GM06990 (cell line): Measurements from ENCODE around the gene BMP7.

Source experiments
- DNase-seq: peaks from one replicate; pipeline ENCODE4 v3.0.0-alpha.2; 2011; ENCODE audit not compliant: insufficient read length; ENCODE audit errors: extremely low read depth
- H3K27me3 ChIP-seq: replicated peaks from 2 replicates; pipeline ENCODE4 v1.6.0; 2011; ENCODE audit warnings: low read length; ENCODE audit not compliant: control insufficient read depth, insufficient read depth
- H3K36me3 ChIP-seq: 2 replicates; pipeline ENCODE4 v1.5.1; 2011; ENCODE audit warnings: low read length; ENCODE audit not compliant: control insufficient read depth, insufficient read depth
- H3K4me3 ChIP-seq: replicated peaks from 2 replicates; pipeline ENCODE4 v1.5.1; 2011; ENCODE audit warnings: low read depth, mild to moderate bottlenecking, control low read depth, low read length
- TF ChIP-seq, protein P1 (sequence below): IDR thresholded peaks from 2 replicates; pipeline ENCODE4 v1.5.1; 2011; ENCODE audit warnings: low read length, control low read depth, mild to moderate bottlenecking, inconsistent platforms; ENCODE audit not compliant: insufficient read depth, poor library complexity, severe bottlenecking

BMP7 gene

GRCh38 chr20:57252559-57253162, 13.8 kb downstream of the BMP7 start:
- no peak for DNase-seq
- no peaks in the 10 kb centered on the region; the same call in 1 of the 2 replicates for H3K27me3 ChIP-seq
- no peak overlapping the region for H3K4me3 ChIP-seq
- TF ChIP-seq, protein P1, sequence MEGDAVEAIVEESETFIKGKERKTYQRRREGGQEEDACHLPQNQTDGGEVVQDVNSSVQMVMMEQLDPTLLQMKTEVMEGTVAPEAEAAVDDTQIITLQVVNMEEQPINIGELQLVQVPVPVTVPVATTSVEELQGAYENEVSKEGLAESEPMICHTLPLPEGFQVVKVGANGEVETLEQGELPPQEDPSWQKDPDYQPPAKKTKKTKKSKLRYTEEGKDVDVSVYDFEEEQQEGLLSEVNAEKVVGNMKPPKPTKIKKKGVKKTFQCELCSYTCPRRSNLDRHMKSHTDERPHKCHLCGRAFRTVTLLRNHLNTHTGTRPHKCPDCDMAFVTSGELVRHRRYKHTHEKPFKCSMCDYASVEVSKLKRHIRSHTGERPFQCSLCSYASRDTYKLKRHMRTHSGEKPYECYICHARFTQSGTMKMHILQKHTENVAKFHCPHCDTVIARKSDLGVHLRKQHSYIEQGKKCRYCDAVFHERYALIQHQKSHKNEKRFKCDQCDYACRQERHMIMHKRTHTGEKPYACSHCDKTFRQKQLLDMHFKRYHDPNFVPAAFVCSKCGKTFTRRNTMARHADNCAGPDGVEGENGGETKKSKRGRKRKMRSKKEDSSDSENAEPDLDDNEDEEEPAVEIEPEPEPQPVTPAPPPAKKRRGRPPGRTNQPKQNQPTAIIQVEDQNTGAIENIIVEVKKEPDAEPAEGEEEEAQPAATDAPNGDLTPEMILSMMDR = no peak
- H3K36me3 ChIP-seq = no peaks in the 10 kb centered on the region

- Histone ChIP-seq H3K4me3 (no peak overlapping the region), H3K36me3 (no peaks in the 10 kb centered on the region), H3K27me3 (no peaks in the 10 kb centered on the region; the same call in 1 of the 2 replicates)
- DNase-seq = no peak
- TF ChIP-seq, protein P1 = no peak
These were observed 14.5 kb downstream of the BMP7 start for GRCh38 chr20:57251949-57252348.

DNA sequence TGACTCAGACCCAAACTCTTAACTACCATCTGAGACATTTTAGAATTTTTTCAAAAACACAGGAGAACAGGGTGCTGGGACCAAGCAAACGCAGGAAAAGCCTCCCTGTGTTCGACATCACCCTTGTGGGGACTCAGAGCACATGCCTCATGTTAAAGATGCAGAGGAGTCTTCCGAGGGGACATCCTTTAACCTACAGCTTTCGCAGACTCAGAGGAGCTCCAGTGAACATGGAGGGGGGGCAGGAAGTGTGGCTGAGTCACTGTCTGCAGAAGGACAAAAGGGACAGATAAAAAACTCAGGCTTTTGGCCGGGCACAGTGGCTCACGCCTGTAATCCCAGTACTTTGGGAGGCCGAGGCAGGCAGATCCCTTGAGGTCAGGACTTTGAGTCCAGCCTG, 15.1 kb downstream of the BMP7 start:
- TF ChIP-seq, protein P1 = no peak
- H3K4me3 ChIP-seq = no peak overlapping the region
- H3K27me3 ChIP-seq = no peaks in the 10 kb centered on the region; the same call in 1 of the 2 replicates
- no peaks in the 10 kb centered on the region for H3K36me3 ChIP-seq
- no peak for DNase-seq

DNA sequence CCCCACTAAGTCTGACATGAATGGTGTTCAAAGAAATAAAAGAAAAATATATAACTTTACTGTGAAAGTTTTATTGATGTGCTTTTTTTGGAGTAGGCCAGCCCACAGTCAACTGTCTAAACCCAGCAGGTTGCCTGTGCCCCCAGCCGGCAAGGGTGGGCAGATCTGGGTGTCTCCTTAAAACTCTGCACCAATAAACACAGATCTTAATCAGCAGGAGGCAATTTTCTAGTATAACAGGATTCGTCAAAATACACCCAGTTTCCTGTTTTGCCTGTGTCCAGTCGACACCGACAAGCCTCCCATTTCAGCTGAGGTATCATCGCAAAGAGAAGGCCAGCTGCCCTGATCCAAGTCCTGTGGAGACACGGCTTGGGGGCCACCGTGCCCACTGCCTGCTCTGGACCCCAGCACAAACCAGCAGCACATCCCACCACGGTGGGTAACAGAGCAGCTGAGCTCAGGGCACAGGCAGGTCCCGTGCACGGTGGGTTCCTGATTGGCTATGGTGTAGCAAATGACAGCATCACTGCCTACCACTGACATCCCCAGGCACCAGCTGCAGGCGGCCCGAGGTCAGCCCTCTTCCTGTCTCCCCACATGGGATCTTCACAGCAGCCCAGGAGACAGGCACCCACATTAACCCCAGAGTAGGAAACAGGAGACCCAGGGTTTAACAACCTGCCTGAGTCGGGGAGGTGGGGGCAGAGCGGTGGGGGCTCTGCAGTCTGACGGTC, 15.7 kb downstream of the BMP7 start:
- H3K4me3 ChIP-seq = no peak overlapping the region
- TF ChIP-seq, protein P1 = no peak
- no peak for DNase-seq
- no peaks in the 10 kb centered on the region; the same call in 1 of the 2 replicates for H3K27me3 ChIP-seq
- H3K36me3 ChIP-seq = no peaks in the 10 kb centered on the region

GRCh38 chr20:57249772-57250171, 16.7 kb downstream of the BMP7 start:
- Histone ChIP-seq H3K4me3 (no peak overlapping the region), H3K36me3 (no peaks in the 10 kb centered on the region), H3K27me3 (no peaks in the 10 kb centered on the region; the same call in 1 of the 2 replicates)
- DNase-seq = no peak
- TF ChIP-seq, protein P1 = no peak

- H3K27me3 ChIP-seq = no peaks in the 10 kb centered on the region; the same call in 1 of the 2 replicates
- TF ChIP-seq, protein P1 = no peak
- no peak overlapping the region for H3K4me3 ChIP-seq
- no peak for DNase-seq
- H3K36me3 ChIP-seq = no peaks in the 10 kb centered on the region
These were observed 17.4 kb downstream of the BMP7 start for GRCh38 chr20:57249073-57249472.
